ENCODE measurements around the gene RCC1.

Gene RCC1

GRCh38 chr1:28551381-28551780 lies 45.5 kb downstream of the RCC1 start:
- DNase-seq (ENCODE audit: low read depth), result no peak
- in situ Hi-C loops (cut with HindIII; ENCODE audit: low sequenced_read_pairs), result no loop called here
- no peak overlapping the region for H3K4me3 ChIP-seq (ENCODE audit: low read depth, low read length)
- no peak for TF ChIP-seq CTCF (IDR thresholded peaks at IDR 0.05; ENCODE audit: low read depth, low read length, missing control alignments)

GRCh38 chr1:28552758-28553663 lies 47.2 kb downstream of the RCC1 start, which contains the start of gene TRNAU1AP:
Gene TRNAU1AP, plus strand, starts transcription at chr1:28553085. Its CDS starts 26 bp downstream, at chr1:28553111.
- peak within 1 kb of the TSS; percentile 100 for H3K4me3 ChIP-seq (ENCODE audit: low read depth, low read length)
- in situ Hi-C loops (cut with HindIII; ENCODE audit: low sequenced_read_pairs), result no loop called here
- peak; percentile 88 for DNase-seq (ENCODE audit: low read depth)
- TF ChIP-seq CTCF (IDR thresholded peaks at IDR 0.05; ENCODE audit: low read depth, low read length, missing control alignments), result no peak

- DNase-seq (ENCODE audit: low read depth), result no peak
- no peak overlapping the region for H3K4me3 ChIP-seq (ENCODE audit: low read depth, low read length)
- TF ChIP-seq CTCF (IDR thresholded peaks at IDR 0.05; ENCODE audit: low read depth, low read length, missing control alignments), result no peak
- in situ Hi-C loops (cut with HindIII; ENCODE audit: low sequenced_read_pairs), result no loop called here
Observed at GRCh38 chr1:28560886-28561285, 55.0 kb downstream of the RCC1 start.

GRCh38 chr1:28564310-28564709 lies 58.5 kb downstream of the RCC1 start:
- in situ Hi-C loops (cut with HindIII; ENCODE audit: low sequenced_read_pairs), result no loop called here
- no peak for TF ChIP-seq CTCF (IDR thresholded peaks at IDR 0.05; ENCODE audit: low read depth, low read length, missing control alignments)
- H3K4me3 ChIP-seq (ENCODE audit: low read depth, low read length), result no peak overlapping the region
- DNase-seq (ENCODE audit: low read depth), result no peak

- H3K4me3 ChIP-seq (ENCODE audit: low read depth, low read length), result no peak overlapping the region
- in situ Hi-C loops (cut with HindIII; ENCODE audit: low sequenced_read_pairs), result no loop called here
- DNase-seq (ENCODE audit: low read depth), result no peak
- no peak for TF ChIP-seq CTCF (IDR thresholded peaks at IDR 0.05; ENCODE audit: low read depth, low read length, missing control alignments)
Observed at GRCh38 chr1:28565040-28565439, 59.2 kb downstream of the RCC1 start.

GRCh38 chr1:28565726-28566125 lies 59.9 kb downstream of the RCC1 start:
- in situ Hi-C loops (cut with HindIII; ENCODE audit: low sequenced_read_pairs), result no loop called here
- no peak for DNase-seq (ENCODE audit: low read depth)
- TF ChIP-seq CTCF (IDR thresholded peaks at IDR 0.05; ENCODE audit: low read depth, low read length, missing control alignments), result no peak

More at GRCh38 chr1:28565726-28566125, 59.9 kb downstream of the RCC1 start:
- no peak overlapping the region for H3K4me3 ChIP-seq (ENCODE audit: low read depth, low read length)

Data from astrocyte of the cerebellum (primary cell).